GM23338 (cell line): ENCODE results near the gene NRF1. TPM values are rescaled to one million over a fixed set of nuclear protein-coding genes. Genes with fewer than 3 reads are reported as not detected.

Experiments used
- ATAC-seq: fragments of 200-7000 bp; cut with Tn5 transposase; 3 replicates; pipeline ENCODE4 v1.9.1; 2020
- DNase-seq: peaks from one replicate; pipeline ENCODE4 v3.0.0-alpha.2; 2015; ENCODE audit warnings: low spot score
- H2AFZ ChIP-seq: fragments of 200-600 bp; sonication (generic); 2 replicates; pipeline ENCODE4 v1.8.0; 2016; ENCODE audit warnings: antibody characterized with exemption, mild to moderate bottlenecking, moderate library complexity
- H3F3A ChIP-seq: fragments of 200-600 bp; sonication (generic); replicated peaks from 2 replicates; pipeline ENCODE4 v1.8.0; 2017; ENCODE audit warnings: antibody characterized with exemption, mixed run types, low read depth
- H3K27ac ChIP-seq: fragments of 200-600 bp; sonication (generic); 2 replicates; pipeline ENCODE4 v1.6.1; 2016; ENCODE audit warnings: low read depth
- H3K27me3 ChIP-seq: fragments of 200-600 bp; sonication (generic); 2 replicates; pipeline ENCODE4 v1.8.0; 2016; ENCODE audit warnings: mild to moderate bottlenecking, mixed run types, moderate library complexity; ENCODE audit not compliant: insufficient read depth
- H3K36me3 ChIP-seq: fragments of 200-600 bp; sonication (generic); 2 replicates; pipeline ENCODE4 v1.8.0; 2016; ENCODE audit warnings: mild to moderate bottlenecking; ENCODE audit not compliant: insufficient read depth
- H3K4me1 ChIP-seq: fragments of 200-600 bp; sonication (generic); 2 replicates; pipeline ENCODE4 v1.8.0; 2016; ENCODE audit warnings: mild to moderate bottlenecking, moderate library complexity; ENCODE audit not compliant: insufficient read depth
- H3K4me2 ChIP-seq: fragments of 200-600 bp; sonication (generic); 2 replicates; pipeline ENCODE4 v1.7.1; 2017; ENCODE audit warnings: mixed run types
- H3K4me3 ChIP-seq: fragments of 200-600 bp; sonication (generic); 2 replicates; pipeline ENCODE4 v1.6.1; 2016; ENCODE audit warnings: mixed run types
- H3K79me2 ChIP-seq: fragments of 200-600 bp; sonication (generic); replicated peaks from 2 replicates; pipeline ENCODE4 v1.8.0; 2017; ENCODE audit warnings: mild to moderate bottlenecking; ENCODE audit not compliant: insufficient read depth
- H3K9me2 ChIP-seq: fragments of 200-600 bp; sonication (generic); 2 replicates; pipeline ENCODE4 v1.8.0; 2017; ENCODE audit not compliant: insufficient read depth
- H4K20me1 ChIP-seq: fragments of 200-600 bp; sonication (generic); replicated peaks from 2 replicates; pipeline ENCODE4 v1.8.0; 2017; ENCODE audit warnings: mild to moderate bottlenecking; ENCODE audit not compliant: insufficient read depth
- H3K27ac Mint-ChIP-seq: 2 replicates; pipeline ENCODE4 v1.8.0; 2020; ENCODE audit warnings: inconsistent platforms, mild to moderate bottlenecking, moderate library complexity, mixed read lengths
- H3K27me3 Mint-ChIP-seq: 3 replicates; pipeline ENCODE4 v1.8.0; 2022; ENCODE audit warnings: low read depth, mild to moderate bottlenecking, moderate library complexity, mixed read lengths, inconsistent platforms; ENCODE audit not compliant: insufficient read depth, poor library complexity
- H3K36me3 Mint-ChIP-seq: 3 replicates; pipeline ENCODE4 v1.8.0; 2021; ENCODE audit warnings: low read depth, mild to moderate bottlenecking, inconsistent platforms, moderate library complexity, mixed read lengths
- H3K4me1 Mint-ChIP-seq: 3 replicates; pipeline ENCODE4 v1.8.0; 2020; ENCODE audit warnings: mild to moderate bottlenecking, inconsistent platforms, mixed read lengths
- H3K4me3 Mint-ChIP-seq: 3 replicates; pipeline ENCODE4 v1.8.0; 2021; ENCODE audit warnings: moderate library complexity, mild to moderate bottlenecking, inconsistent platforms, mixed read lengths
- H3K9me3 Mint-ChIP-seq: 3 replicates; pipeline ENCODE4 v1.8.0; 2020; ENCODE audit warnings: moderate library complexity, mild to moderate bottlenecking, inconsistent platforms, mixed read lengths
- CTCF ChIP-seq, 2 experiments: fragments of 200-600 bp in 1 of 2; sonication (generic) in 1 of 2; conservative IDR thresholded peaks; 2 replicates each; pipeline versions ENCODE4 v1.5.1 to v1.6.1; 2016 to 2017; ENCODE audit warnings: antibody characterized with exemption in 2 of 2, low read depth in 2 of 2, mild to moderate bottlenecking in 2 of 2, moderate library complexity in 1 of 2
- ETS1 ChIP-seq: IDR thresholded peaks from 2 replicates; pipeline ENCODE4 v1.6.1; 2016; ENCODE audit warnings: antibody characterized with exemption
- EZH2 ChIP-seq: fragments of 200-600 bp; sonication (generic); IDR thresholded peaks from one replicate; pipeline ENCODE4 v1.8.0; 2017; ENCODE audit warnings: antibody characterized with exemption, mild to moderate bottlenecking, low read depth; ENCODE audit not compliant: unreplicated experiment
- EZH2phosphoT487 ChIP-seq: fragments of 200-600 bp; sonication (generic); IDR thresholded peaks from one replicate; pipeline ENCODE4 v1.8.1; 2018; ENCODE audit warnings: antibody characterized with exemption; ENCODE audit not compliant: unreplicated experiment
- POLR2AphosphoS5 ChIP-seq: IDR thresholded peaks from 2 replicates; pipeline ENCODE4 v1.6.1; 2016; ENCODE audit warnings: antibody characterized with exemption, low read depth
- REST ChIP-seq: IDR thresholded peaks from one replicate; pipeline ENCODE4 v1.6.1; 2018; ENCODE audit warnings: antibody characterized with exemption; ENCODE audit not compliant: unreplicated experiment
- STAT1 ChIP-seq: IDR thresholded peaks from one replicate; pipeline ENCODE4 v1.6.1; 2016; ENCODE audit warnings: antibody characterized with exemption; ENCODE audit not compliant: unreplicated experiment
- ZNF114 ChIP-seq: fragments of 250-450 bp; sonication (Bioruptor Pico); IDR thresholded peaks from 2 replicates; pipeline ENCODE4 v1.5.0; 2020; ENCODE audit warnings: mild to moderate bottlenecking, moderate library complexity
- ZNF462 ChIP-seq: fragments of 250-450 bp; sonication (Bioruptor Pico); IDR thresholded peaks from 2 replicates; pipeline ENCODE4 v1.5.0; 2020; ENCODE audit warnings: mild to moderate bottlenecking, moderate library complexity
- polyA plus RNA-seq: library from polyadenylated mRNA; unstranded; fragments of >200 nt; fragmentation: Nextera tagmentation; extraction: Ambion mirVana; gene quantifications from 2 replicates; pipeline ENCODE4 v1.2.1, GENCODE V29; 2016
- total RNA-seq: library from RNA; depleted of rRNA; stranded (reverse); fragments of >200 nt; shearing (Covaris generic); gene quantifications from 2 replicates; pipeline ENCODE4 v1.2.3, GENCODE V29; 2014

NRF1 gene
- total and polyA plus RNA-seq, 2 experiments from 2014 or later, result 5.3 to 24.6 TPM

GRCh38 chr7:129773871-129774270 lies 162.4 kb downstream of the NRF1 start:
- no peak for TF ChIP-seq CTCF (conservative IDR thresholded peaks at IDR 0.05; ENCODE audit: low read depth in 2 of 2)
- TF ChIP-seq REST, result no peak
- H3K9me2 ChIP-seq, result no peaks in the 10 kb centered on the region
- ATAC-seq, result no peak
- H3K4me2 ChIP-seq, result peak overlapping the region; percentile 100
- peaks cover 70% of the 10 kb centered on the region for H3K4me1 ChIP-seq
- no peak for DNase-seq
- no peak overlapping the region; the same call in 1 of the 2 replicates for H3K4me3 ChIP-seq
- no peak overlapping the region for H2AFZ ChIP-seq
- peaks cover 83% of the 10 kb centered on the region for H3K4me1 Mint-ChIP-seq
- no peaks in the 10 kb centered on the region for H3K9me3 Mint-ChIP-seq
- peaks cover 17% of the 10 kb centered on the region for H3F3A ChIP-seq
- peaks cover 42% of the 10 kb centered on the region for H3K27me3 Mint-ChIP-seq
- H3K79me2 ChIP-seq, result peaks cover 79% of the 10 kb centered on the region
- H3K27me3 ChIP-seq, result peaks cover 21% of the 10 kb centered on the region
- H3K36me3 ChIP-seq, result no peaks in the 10 kb centered on the region
- H4K20me1 ChIP-seq, result peaks cover 9% of the 10 kb centered on the region
- H3K27ac ChIP-seq, result no peak overlapping the region
- H3K4me3 Mint-ChIP-seq, result peak overlapping the region; percentile 33; the same call in 1 of the 3 replicates
- peaks cover 35% of the 10 kb centered on the region for H3K36me3 Mint-ChIP-seq
- H3K27ac Mint-ChIP-seq, result no peak overlapping the region; the same call in 1 of the 2 replicates

GRCh38 chr7:129774359-129774758 lies 162.8 kb downstream of the NRF1 start:
- H3K36me3 ChIP-seq, result no peaks in the 10 kb centered on the region
- ATAC-seq (peak; percentile 2; the same call in 2 of the 3 replicates), DNase-seq (peak; percentile 60)
- H3K27ac ChIP-seq, result no peak overlapping the region
- Mint-ChIP-seq H3K4me1 (peaks cover 78% of the 10 kb centered on the region), H3K4me3 (peak overlapping the region; percentile 33; the same call in 1 of the 3 replicates), H3K27ac (no peak overlapping the region), H3K36me3 (peaks cover 31% of the 10 kb centered on the region), H3K9me3 (no peaks in the 10 kb centered on the region), H3K27me3 (peaks cover 44% of the 10 kb centered on the region)
- H3K9me2 ChIP-seq, result no peaks in the 10 kb centered on the region
- no peak overlapping the region for H2AFZ ChIP-seq
- H3K4me2 ChIP-seq, result peak overlapping the region; percentile 100
- H3K27me3 ChIP-seq, result peaks cover 26% of the 10 kb centered on the region
- peaks cover 9% of the 10 kb centered on the region for H4K20me1 ChIP-seq
- peaks cover 70% of the 10 kb centered on the region for H3K4me1 ChIP-seq
- peaks cover 81% of the 10 kb centered on the region for H3K79me2 ChIP-seq
- peaks cover 17% of the 10 kb centered on the region for H3F3A ChIP-seq
- peak overlapping the region; percentile 26; the same call in 1 of the 2 replicates for H3K4me3 ChIP-seq
- no peak for TF ChIP-seq ZNF114 (CRISPR knock-in tag)
- TF ChIP-seq EZH2phosphoT487, result no peak
- TF ChIP-seq ZNF462 (CRISPR knock-in tag), result no peak
- TF ChIP-seq EZH2, result no peak
- no peak for TF ChIP-seq POLR2AphosphoS5
- no peak for TF ChIP-seq ETS1
- TF ChIP-seq STAT1, result no peak
